Heart right ventricle (tissue), 16 donors: ENCODE data around the gene OSBPL6. TPM values are rescaled to one million over a fixed set of nuclear protein-coding genes. Genes with fewer than 3 reads are reported as not detected.

Source experiments
- ATAC-seq, 8 donors: fragments of 200-7000 bp; cut with Tn5 transposase; one replicate each; pipeline ENCODE4 v1.9.1; 2020; ENCODE audit warnings: mild to moderate bottlenecking in 8 of 8, moderate library complexity in 8 of 8, moderate number of reproducible peaks in 1 of 8
- DNase-seq, 2 donors: peaks; one replicate each; pipeline ENCODE4 v3.0.0-alpha.2; 2020
- H3K27ac ChIP-seq, 10 donors: fragments of 200-600 bp; sonication (generic) in 2 of 10; one replicate each; pipeline versions ENCODE4 v1.5.0 to v1.8.0; 2020 to 2022; ENCODE audit warnings: mild to moderate bottlenecking in 3 of 10
- H3K27me3 ChIP-seq, 7 donors: fragments of 200-600 bp; one replicate each; pipeline ENCODE4 v1.8.0; 2021 to 2022; ENCODE audit warnings: mild to moderate bottlenecking in 2 of 7
- H3K36me3 ChIP-seq, 9 donors: fragments of 200-600 bp; sonication (generic) in 1 of 9; one replicate each; pipeline versions ENCODE4 v1.5.0 to v1.8.0; 2020 to 2022; ENCODE audit warnings: mild to moderate bottlenecking in 2 of 9
- H3K4me1 ChIP-seq, 9 donors: fragments of 200-600 bp; sonication (generic) in 1 of 9; one replicate each; pipeline versions ENCODE4 v1.5.0 to v1.8.0; 2020 to 2022; ENCODE audit warnings: mild to moderate bottlenecking in 4 of 9
- H3K4me3 ChIP-seq, 10 donors: fragments of 200-600 bp; sonication (generic) in 2 of 10; one replicate each; pipeline versions ENCODE4 v1.5.0 to v1.8.0; 2020 to 2022; ENCODE audit warnings: mild to moderate bottlenecking in 7 of 10, moderate library complexity in 2 of 10
- H3K9me3 ChIP-seq, 11 donors: fragments of 200-600 bp in 10 of 11; sonication (generic) in 2 of 11; one replicate each; pipeline versions ENCODE4 v1.5.0 to v1.8.0; 2013 to 2022; ENCODE audit warnings: mild to moderate bottlenecking in 2 of 11, control low read depth in 1 of 11, moderate library complexity in 1 of 11
- CTCF ChIP-seq, 9 donors: fragments of 200-600 bp; sonication (generic) in 2 of 9; IDR thresholded peaks; one replicate each; pipeline versions ENCODE4 v1.5.0 to v1.8.0; 2021 to 2022; ENCODE audit warnings: antibody characterized with exemption in 9 of 9, mild to moderate bottlenecking in 5 of 9, moderate library complexity in 1 of 9
- WGBS, 2 donors: extraction: QIAGEN DNeasy Blood & Tissue Kit; methylation state at CpG; one replicate each; pipeline ENCODE4 v1.1.7; 2013; ENCODE audit warnings: inconsistent platforms in 1 of 2; 5-methylcytosine and 5-hydroxymethylcytosine counted together
- intact Hi-C, 10 donors: fragments of 100-400 bp; cut with DNase I; formaldehyde crosslinking; loops; one replicate each; pipeline versions ENCODE4 v1.11.1 to v1.14.2; 2022
- polyA plus RNA-seq, 2 donors: library from polyadenylated mRNA; stranded (reverse); fragments of 200-250 nt; gene quantifications; one replicate each; pipeline ENCODE4 v1.2.3, GENCODE V29; 2013
- total RNA-seq, 10 donors: library from RNA; stranded (reverse); fragmentation: NEBNext Ultra II Directional in 3 of 10; extraction: Animal tissue kit (Norgen Biotek cat#: 25700) in 3 of 10; gene quantifications; one replicate each; pipeline versions ENCODE4 v1.2.1 to v1.2.4, GENCODE V29; 2021 to 2023
- donor health status: Arrhythmogenic right ventricular cardiomyopathy.
- donor health status: ischemic (EF 13 %, LVEDD 7.1; RV severe dilation, severe dysfunction).
- donor health status: healthy with polysubstance abuse.
- donor health status: DM: no; HTN: yes; CAD: no.
- donor health status: DM: no; HTN: no; CAD: no.
- donor health status: ischemic (EF 25% LVEDD 6.9; RV normal size, moderate dysfunction).
- donor health status: ischemic (EF 25% LVEDD 5.7; RV mildly dilated, moderate dysfunction).
- donor health status: healthy.
- donor health status: DM: yes; HTN: yes; CAD: no.
- donor health status: Ischemic cardiomyopathy.
- donor health status: ischemic (EF 35%, LVEDD 5.7; RV mildly dilated, moderate dysfunction).
- donor health status: nonischemic (EF 11% LVEDD 7.7; RV severe dilation, severe dysfunction).
- donor health status: DM: yes; HTN: yes; CAD: no.
- donor health status: PGD.
- donor health status: ischemic (EF 29% LVEDD 5.4; RV normal size, mild dysfunction).
- donor health status: nonischemic (EF 23%, LVEDD 6.1; RV moderate dilation, normal function).

OSBPL6 gene
- total and polyA plus RNA-seq, 12 donors, result 1.1 to 8.0 (median 4.4) TPM

DNA sequence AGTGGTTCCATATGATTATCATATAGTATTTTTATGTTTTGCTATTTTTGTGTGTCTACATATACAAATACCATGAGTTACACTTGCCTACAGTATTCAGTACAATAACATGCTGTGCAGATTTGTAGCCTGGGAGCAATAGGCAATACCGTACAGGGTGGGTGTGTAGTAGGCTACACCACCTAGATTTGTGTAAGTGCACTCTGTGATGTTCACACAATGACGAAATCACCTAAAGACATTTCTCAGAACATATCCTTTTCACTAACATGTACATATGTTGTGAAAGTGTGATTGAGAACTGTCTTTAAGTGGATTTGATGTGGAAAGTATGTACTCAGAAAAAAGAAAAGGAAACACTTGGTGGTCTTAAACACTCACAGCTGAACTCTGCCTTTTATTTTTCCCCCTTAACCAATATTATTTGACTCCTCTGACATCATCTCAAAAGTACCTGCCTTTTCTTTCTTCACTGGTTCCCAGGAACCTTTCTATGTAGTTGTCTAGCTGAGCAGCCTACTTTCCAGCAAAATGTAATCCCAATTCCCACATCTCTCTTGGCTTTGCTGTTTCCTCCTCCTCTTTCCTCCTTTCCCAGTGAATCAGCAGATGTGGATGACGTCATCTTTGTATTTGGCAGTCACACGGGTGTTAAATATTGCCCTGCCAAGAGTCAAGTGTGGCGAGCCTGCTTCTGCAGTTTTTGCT is 47.7 kb downstream of the OSBPL6 start:
- H3K4me3 ChIP-seq, result no peak overlapping the region
- ATAC-seq (peak; percentile 54 to 94 (median 88)), DNase-seq (peak in 1 of 2 donors; percentile 74)
- H3K36me3 ChIP-seq, result no peaks in the 10 kb centered on the region
- no peaks in the 10 kb centered on the region for H3K9me3 ChIP-seq
- intact Hi-C loops, result loop anchor here in 1 of 10 donors (10.0 kb wide), 1 partner anchor 47 kb away; the partner anchor contains the start of gene OSBPL6
- TF ChIP-seq CTCF (IDR thresholded peaks at IDR 0.05), result no peak
- H3K27ac ChIP-seq, result peak overlapping the region in 6 of 10 donors; percentile 33 to 63 (median 48)
- no peaks in the 10 kb centered on the region for H3K27me3 ChIP-seq
- WGBS, 2 donors, result 30 to 38% methylated on average over 5 of the region's 5 CpGs
- H3K4me1 ChIP-seq, result peaks cover 4 to 39% (median 21%) of the 10 kb centered on the region in 9 donors

DNA sequence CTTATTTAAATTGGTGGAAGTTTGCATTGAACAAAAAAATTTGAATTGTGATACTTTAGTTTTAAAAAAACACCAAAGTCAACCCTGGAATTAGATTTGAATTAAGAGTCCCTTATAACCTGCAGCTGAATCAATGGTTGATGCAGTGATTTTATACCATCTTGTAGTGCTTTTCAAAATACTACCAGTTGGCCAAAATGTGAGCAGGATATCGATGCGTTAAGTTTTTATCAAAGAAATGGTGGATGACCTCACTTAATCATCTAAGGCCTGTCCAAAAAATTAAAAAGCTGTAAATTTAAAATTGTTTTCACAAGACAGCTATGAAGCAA is 48.2 kb downstream of the OSBPL6 start:
- H3K4me1 ChIP-seq, result peaks cover 4 to 42% (median 26%) of the 10 kb centered on the region in 9 donors
- no peaks in the 10 kb centered on the region for H3K9me3 ChIP-seq
- DNase-seq (no peak), ATAC-seq (peak in 1 of 8 donors; percentile 6)
- H3K36me3 ChIP-seq, result no peaks in the 10 kb centered on the region
- TF ChIP-seq CTCF (IDR thresholded peaks at IDR 0.05), result no peak
- intact Hi-C loops, result loop anchor here in 1 of 10 donors (10.0 kb wide), 1 partner anchor 48 kb away; the partner anchor contains the start of gene OSBPL6
- peak overlapping the region in 2 of 10 donors; percentile 49 to 63 for H3K27ac ChIP-seq
- no peaks in the 10 kb centered on the region for H3K27me3 ChIP-seq
- WGBS, 2 donors, result 32 to 52% methylated on average over 2 of the region's 2 CpGs
- H3K4me3 ChIP-seq, result no peak overlapping the region

DNA sequence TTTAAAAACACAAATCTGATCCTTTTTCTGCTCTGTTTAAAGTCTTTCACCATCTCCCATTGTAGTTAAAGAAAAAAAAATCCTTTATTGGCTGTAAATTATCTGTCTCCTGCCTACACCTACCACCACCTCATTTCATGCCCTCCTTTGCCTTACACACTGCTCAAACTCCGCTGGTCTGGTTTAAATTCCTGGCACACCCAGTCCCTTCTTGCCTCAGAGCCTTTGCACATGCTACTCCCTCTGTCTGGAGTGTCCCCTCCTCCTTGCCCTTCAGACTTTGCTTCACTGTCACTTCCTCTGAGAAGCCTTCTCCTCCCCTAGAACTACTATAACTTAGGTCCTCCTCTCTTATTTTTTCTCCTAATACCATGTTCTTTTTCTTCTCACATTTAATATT is 49.6 kb downstream of the OSBPL6 start:
- H3K27me3 ChIP-seq, result no peaks in the 10 kb centered on the region
- 96% methylated on average over 1 of the region's 1 CpG for WGBS, 2 donors
- H3K27ac ChIP-seq, result no peak overlapping the region
- DNase-seq, result no peak
- no peaks in the 10 kb centered on the region for H3K9me3 ChIP-seq
- intact Hi-C loops, result loop anchor here in 1 of 10 donors (10.0 kb wide), 1 partner anchor 49 kb away; the partner anchor contains the start of gene OSBPL6
- ATAC-seq, result no peak
- no peak overlapping the region for H3K4me3 ChIP-seq
- H3K36me3 ChIP-seq, result no peaks in the 10 kb centered on the region
- H3K4me1 ChIP-seq, result peaks cover 4 to 37% (median 20%) of the 10 kb centered on the region in 9 donors
- no peak for TF ChIP-seq CTCF (IDR thresholded peaks at IDR 0.05)

- intact Hi-C loops, result loop anchor here in 1 of 10 donors (10.0 kb wide), 1 partner anchor 50 kb away; the partner anchor contains the start of gene OSBPL6
- H3K9me3 ChIP-seq, result no peaks in the 10 kb centered on the region
- peaks cover 4 to 37% (median 20%) of the 10 kb centered on the region in 9 donors for H3K4me1 ChIP-seq
- ATAC-seq (no peak), DNase-seq (no peak)
- TF ChIP-seq CTCF (IDR thresholded peaks at IDR 0.05), result no peak
- H3K4me3 ChIP-seq, result no peak overlapping the region
- H3K27me3 ChIP-seq, result no peaks in the 10 kb centered on the region
- 76 to 83% methylated on average over 7 of the region's 7 CpGs for WGBS, 2 donors
- no peak overlapping the region for H3K27ac ChIP-seq
- no peaks in the 10 kb centered on the region for H3K36me3 ChIP-seq
Observed at GRCh38 chr2:178244777-178245176, 50.5 kb downstream of the OSBPL6 start.
